ENCODE data around the gene INTS11.

Gene INTS11

GRCh38 chr1:1357871-1358432 is 33.5 kb upstream of the INTS11 start:
- DNase-seq = no peak

DNA sequence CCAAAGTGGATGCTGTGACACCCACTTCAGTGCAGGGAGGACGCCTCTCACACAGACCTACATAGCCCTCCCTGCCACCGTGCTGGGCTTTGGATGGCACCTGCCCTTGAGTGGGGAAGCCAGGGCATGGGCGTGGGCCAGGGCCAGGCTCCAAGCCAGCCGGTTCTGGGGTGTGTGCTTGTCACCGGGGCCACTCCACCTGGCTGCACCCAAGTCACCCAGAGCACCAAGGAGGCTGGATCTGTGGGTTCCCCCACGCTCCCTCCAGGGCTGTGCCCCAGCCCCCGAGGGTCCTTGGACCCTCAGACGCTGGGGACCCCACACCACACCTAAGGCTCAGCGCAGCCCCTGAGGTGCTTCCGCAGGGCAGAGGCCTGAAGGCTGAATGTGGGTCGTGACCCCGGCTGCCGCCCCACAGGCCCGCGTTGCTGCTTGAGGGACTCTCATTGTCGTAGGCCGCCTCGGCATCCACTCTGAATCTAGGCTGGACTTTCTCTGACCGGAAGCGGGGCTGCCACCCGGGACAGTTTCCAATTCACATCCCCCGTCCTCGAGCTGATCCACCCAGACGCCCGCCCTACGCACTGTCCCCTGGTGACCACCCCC is 32.4 kb upstream of the INTS11 start:
- no peak for DNase-seq

DNA sequence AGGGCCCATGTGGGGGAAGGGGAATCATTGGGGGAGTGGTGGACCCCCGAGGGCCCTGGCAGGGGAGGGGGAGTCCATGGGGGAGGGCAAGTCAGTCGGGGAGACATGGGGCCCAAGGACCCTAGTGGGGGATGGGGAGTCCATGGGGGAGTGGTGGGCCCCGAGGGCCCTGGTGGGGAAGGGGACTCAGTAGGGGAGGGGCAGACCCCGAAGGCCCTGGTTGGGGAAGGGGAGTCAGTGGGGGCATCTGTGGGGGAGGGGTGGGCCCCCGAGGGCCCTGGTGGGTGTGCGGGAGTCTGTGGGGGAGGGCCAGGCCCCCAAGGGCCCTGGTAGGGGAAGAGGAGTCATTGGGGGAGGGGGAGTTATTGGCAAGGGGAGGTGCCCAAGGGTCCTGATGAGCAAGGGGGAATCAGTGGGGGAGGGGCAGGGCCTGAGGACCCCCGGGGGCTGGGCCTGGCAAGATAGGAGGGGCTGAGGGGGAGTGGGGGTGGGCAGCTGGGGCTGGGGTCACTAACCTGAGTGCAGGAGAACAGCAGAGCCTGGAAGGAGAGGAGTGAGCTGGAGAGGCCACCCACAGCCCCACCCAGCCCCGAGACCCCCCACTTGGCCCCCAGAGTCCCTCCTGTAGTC is 31.8 kb upstream of the INTS11 start:
- no peak for DNase-seq

DNA sequence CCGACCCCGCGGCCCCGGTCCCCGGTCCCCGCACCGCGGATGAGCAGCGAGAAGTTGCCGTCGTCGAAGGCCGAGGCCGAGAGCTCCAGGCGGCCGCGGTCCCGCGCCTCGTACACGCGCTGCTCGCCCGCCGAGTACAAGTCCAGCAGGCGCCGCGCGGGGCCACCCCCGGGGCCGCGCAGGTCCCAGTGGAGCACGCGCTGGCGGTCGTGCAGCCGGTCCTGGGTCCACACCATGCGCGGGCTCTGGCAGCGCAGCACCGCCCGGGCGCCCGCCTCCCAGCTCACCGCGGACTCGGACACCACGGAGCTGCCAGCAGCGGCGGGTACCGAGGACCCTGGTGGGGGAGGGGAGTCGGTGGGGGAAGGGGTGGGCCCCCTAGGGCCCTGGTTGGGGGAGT is 31.0 kb upstream of the INTS11 start:
- peak; percentile 13 for DNase-seq

GRCh38 chr1:1354271-1355247 is 30.1 kb upstream of the INTS11 start:
- no peak for DNase-seq

DNA sequence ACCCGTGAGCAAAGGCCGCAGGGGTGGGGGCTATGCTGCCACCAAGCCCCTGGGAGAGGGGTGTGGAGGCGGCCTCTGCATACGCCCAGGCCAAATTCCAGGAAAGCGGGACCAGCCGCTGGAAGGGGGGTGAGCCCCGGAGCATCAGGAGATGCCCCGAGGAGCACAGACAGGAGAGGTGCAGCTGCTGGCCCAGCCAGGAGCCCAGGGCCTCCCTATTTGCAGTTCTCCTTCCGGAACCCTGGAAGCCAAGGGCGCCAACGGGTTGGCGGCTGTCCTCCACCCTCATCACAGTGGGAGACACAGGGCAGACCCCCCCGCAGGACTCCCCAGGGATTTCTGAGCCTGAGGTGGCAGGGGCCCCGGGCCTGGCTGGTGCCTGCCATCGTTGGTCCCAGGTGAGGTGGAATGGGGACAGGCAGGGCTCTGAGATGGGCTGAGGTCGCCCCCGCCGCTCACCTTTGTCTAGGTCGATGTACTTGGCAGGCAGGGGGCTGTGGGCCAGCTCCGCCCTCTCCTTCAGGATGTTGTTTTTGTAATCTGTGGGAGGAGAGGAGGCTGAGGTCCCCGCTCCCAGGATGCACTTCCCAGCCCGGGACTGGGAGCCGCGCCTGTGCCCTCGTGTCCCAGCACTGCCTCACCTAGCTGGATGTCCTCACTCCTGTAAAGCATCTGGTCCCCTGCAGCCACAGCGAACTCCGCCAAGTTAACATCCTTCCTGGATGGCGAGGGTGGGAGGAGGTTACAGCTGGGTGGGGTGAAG is 29.1 kb upstream of the INTS11 start:
- DNase-seq = no peak

DNA sequence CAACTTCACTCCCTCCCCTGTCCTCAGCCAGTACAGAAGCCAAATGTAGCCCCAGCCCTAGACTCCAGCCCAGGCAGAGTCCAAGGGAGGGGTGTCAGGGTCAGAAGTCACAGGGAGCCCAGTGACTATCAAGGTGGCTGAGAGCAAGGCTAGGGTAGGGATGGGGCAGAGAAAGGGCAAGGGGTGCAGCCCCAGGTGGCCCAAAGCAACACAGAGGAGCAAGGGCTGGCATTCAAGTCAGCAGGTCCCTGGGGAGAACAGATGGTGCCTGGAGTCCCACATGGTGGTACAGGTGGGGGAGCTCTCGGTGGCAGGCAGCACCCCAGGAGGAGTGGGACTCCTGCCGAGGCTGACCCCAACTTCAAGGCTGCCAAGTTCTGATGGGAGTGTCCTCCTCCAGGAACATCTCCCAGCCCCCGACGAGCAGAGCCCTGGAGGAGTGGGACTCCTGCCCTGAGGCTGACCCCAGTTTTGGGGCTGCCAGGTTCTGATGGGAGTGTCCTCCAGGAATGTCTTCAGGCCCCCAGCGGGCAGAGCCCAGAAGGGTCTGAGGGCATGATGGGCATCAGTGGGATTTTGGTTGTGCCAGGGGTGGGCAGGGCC is 28.4 kb upstream of the INTS11 start:
- no peak for DNase-seq

DNA sequence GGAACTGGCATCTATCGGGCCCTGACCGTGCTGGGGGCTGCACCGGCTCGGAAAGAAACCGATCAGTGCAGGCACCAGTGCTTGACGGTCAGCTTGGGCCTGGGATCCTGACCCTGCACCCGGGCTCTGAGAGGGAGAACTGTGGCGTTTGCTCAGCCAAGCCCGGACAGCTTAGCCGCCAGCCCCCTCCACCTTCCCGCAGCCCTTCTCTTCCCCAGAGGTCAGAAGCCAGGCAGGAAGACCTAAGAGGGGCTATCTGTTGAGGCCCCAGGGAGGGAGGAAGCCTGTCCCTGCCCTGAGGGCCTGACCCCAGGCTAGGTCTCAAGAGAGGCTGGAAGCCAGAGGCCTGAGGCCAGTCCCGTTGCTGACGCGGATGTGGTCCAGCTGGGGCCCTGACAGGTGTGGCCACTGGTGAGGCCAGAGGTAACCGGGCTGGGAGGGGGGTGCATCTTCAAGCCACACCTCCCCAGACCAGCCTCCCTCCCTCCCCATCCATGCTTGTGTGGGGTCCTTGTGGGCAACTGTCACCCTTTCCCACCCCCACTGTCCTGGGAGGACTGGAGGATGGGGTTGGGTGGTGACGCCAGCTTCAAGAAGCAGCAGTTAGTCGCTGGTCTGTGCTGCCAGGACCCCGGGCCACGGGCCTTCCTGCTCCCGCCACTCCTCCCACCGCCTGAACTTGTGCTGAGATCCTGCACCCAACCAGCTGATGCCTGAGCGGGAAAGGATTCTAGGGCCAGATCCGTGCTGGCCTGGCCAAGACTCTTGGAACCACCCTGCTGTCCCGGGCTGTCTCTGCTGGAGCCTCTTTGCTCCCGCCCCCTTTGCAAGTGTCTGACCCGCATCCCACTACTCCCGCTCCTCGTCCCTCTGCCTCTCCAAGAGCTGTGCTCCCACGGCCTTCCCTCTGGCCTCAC is 27.3 kb upstream of the INTS11 start:
- no peak for DNase-seq

DNA sequence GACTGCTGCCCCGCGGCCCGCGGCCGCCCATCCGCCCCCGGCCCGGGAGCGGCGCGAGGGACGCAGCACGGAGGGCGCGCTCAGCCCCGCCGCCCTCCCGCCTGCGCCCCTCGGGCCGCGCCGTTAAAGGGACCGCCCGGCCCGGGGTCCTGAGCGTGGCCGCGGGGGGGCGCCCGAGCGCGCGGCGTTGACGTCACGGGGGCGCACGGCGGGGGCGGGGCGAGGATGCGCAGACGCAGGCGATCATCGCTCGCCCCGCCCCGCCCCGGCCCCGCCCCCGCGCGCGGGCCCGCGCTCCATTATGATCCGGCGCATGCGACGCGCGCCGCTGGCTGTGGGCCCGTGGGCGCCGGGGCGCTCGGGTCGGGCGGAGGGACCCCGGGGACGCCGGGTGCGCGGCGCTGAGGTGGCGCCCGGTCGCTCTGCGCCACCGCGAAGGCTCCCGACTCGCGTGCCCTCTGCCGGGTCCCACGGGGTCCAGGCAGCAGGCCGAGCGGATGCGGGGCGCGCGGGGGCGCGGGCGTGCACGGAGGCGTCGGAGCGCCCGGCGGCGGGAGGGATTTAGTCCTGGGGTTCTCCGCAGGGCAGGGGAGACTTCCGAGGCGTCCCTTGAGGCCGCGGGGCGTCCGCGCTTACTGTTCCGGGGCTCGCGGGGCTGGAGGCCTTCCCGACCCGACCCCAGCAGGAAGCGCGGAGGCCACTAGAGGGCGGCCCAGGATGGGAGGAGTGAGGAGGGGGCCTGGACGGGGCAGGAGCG is 25.0 kb upstream of the INTS11 start, which contains the start of gene DVL1:
DVL1 (minus strand) TSS at position 163 of the 757 bp plus-strand sequence. CDS start 353 bp downstream, outside the sequence.
- peak; percentile 52 for DNase-seq

GRCh38 chr1:1348420-1349255 is 24.2 kb upstream of the INTS11 start:
- no peak for DNase-seq

- no peak for DNase-seq
Measured at GRCh38 chr1:1347663-1348419, 23.4 kb upstream of the INTS11 start.

- no peak for DNase-seq
Measured at GRCh38 chr1:1347026-1347595, 22.7 kb upstream of the INTS11 start.

DNA sequence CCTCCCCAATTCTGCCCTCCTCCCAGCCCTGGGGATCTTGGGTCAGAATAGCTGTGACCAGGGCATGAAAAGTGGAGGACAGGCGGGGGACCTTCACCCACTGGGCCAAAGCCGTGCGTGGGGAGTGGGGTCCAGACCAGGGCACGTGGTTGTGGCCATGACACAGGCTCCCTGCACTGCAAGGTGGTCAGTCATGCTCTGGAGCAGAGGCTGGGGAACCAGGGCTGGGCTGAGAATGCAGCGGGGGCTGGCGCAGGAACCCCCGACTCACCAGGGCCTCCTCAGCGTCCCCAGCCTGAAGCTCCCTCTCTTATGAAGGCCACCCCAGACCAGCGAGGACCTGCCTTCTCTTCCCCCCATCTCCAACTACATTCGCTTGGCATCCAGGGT is 22.0 kb upstream of the INTS11 start:
- no peak for DNase-seq

GRCh38 chr1:1345860-1346500 is 21.5 kb upstream of the INTS11 start:
- no peak for DNase-seq

GRCh38 chr1:1345384-1345783 is 20.9 kb upstream of the INTS11 start:
- DNase-seq = no peak

DNA sequence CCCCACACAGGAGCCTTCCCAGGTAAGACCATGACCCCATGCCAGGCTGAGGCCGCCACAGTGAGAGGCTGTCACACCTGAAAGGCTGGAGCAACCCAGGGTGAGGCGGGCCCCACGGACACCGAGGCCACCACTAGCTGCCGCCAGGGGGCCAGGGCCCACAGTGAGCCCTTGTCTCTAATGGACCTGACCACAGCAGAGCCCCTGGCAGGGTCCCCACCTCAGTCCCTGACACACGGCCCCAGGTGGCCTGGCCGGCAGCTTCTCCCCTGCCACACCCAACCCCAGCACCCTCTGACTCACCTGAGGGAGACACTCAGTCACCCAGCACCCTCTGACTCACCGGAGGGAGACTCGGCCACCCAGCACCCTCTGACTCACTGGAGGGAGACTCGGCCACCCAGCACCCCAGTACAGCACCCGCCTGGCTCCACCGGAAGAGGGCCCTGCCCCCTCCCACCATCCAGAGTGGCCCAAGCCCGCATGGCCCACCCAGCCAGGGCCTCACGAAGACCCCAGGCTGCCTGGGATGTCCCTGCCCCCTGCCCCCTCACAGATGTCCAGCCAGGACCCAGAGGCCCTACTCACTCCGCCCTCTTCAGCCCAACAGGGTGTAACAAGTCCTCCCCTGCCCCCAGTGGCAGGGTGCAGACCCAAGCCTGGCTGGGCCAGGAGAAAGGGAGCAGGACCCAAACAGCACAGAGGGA is 20.3 kb upstream of the INTS11 start:
- no peak for DNase-seq
